Hepatocyte (in vitro differentiated cells): ENCODE results near the gene PALS2.

Experiments
- EZH2 ChIP-seq: fragments of 200-600 bp; sonication (generic); IDR thresholded peaks from 2 replicates; pipeline ENCODE4 v1.6.1; 2016; ENCODE audit warnings: antibody characterized with exemption, mild to moderate bottlenecking, borderline replicate concordance
- EZH2phosphoT487 ChIP-seq: fragments of 200-600 bp; sonication (generic); IDR thresholded peaks from one replicate; pipeline ENCODE4 v1.6.1; 2018; ENCODE audit warnings: antibody characterized with exemption, mild to moderate bottlenecking, low read depth, moderate library complexity; ENCODE audit not compliant: unreplicated experiment, severe bottlenecking
- TF ChIP-seq, protein P1 (sequence below): fragments of 200-600 bp; sonication (generic); IDR thresholded peaks from 2 replicates; pipeline ENCODE4 v1.5.1; 2016; ENCODE audit warnings: antibody characterized with exemption, mild to moderate bottlenecking; ENCODE audit not compliant: poor library complexity

DNA sequence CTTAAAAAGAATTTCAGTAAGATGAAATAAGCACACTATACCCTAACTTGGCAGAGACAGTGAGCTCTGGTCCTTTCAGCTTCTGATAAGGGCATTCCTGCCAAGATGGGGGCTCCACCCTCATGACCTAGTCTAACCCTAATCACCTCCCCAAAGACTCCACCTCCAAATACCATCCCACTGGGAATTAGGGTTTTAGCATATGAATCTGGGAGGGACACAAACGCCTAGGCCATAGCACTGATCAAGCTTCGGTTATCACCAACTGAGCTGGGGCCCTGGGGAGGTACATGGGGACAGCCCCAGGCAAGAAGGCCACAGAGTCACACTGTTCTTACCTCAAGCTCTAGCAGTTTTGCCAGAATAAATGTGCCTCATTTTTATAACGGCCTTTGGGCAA, 31.4 kb downstream of the PALS2 start:
- TF ChIP-seq, protein P1, sequence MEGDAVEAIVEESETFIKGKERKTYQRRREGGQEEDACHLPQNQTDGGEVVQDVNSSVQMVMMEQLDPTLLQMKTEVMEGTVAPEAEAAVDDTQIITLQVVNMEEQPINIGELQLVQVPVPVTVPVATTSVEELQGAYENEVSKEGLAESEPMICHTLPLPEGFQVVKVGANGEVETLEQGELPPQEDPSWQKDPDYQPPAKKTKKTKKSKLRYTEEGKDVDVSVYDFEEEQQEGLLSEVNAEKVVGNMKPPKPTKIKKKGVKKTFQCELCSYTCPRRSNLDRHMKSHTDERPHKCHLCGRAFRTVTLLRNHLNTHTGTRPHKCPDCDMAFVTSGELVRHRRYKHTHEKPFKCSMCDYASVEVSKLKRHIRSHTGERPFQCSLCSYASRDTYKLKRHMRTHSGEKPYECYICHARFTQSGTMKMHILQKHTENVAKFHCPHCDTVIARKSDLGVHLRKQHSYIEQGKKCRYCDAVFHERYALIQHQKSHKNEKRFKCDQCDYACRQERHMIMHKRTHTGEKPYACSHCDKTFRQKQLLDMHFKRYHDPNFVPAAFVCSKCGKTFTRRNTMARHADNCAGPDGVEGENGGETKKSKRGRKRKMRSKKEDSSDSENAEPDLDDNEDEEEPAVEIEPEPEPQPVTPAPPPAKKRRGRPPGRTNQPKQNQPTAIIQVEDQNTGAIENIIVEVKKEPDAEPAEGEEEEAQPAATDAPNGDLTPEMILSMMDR, result no peak
- TF ChIP-seq EZH2 (no peak), EZH2phosphoT487 (no peak)
